ENCODE measurements around the gene ERI3. TPM values are rescaled to one million over a fixed set of nuclear protein-coding genes. Genes with fewer than 3 reads are reported as not detected.

Gene ERI3
- total RNA-seq, 1 experiment from 2014 or later = 83.4 TPM

DNA sequence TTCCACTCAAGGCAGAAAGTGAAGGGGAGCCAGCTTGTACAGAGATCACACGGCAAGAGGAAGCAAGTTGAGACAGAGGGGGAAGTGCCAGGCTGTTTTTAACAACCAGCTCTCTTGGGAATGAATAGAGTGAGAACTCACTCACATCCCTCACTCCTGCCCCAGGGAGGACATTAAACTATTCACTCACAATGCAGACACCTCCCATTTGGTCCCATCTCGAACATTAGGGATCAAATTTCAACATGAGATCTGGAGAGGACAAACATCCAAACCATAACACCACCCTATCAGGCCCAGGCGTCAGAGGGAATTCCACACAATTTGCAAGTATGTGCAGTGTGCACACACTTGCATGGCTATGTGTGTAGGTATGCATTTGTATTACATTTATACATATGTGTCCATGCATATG is 79.1 kb downstream of the ERI3 start:
- peaks cover 12% of the 10 kb centered on the region for H3K36me3 Mint-ChIP-seq (ENCODE audit: insufficient read depth, unreplicated experiment)
- peak; percentile 4 for DNase-seq (ENCODE audit: unreplicated experiment)
- H3K4me1 Mint-ChIP-seq (ENCODE audit: insufficient read depth, unreplicated experiment) = peaks cover 5% of the 10 kb centered on the region
- H3K9me3 Mint-ChIP-seq (ENCODE audit: unreplicated experiment) = no peaks in the 10 kb centered on the region
- no peak overlapping the region for H3K4me3 Mint-ChIP-seq (ENCODE audit: unreplicated experiment)
- TF ChIP-seq, protein P1, sequence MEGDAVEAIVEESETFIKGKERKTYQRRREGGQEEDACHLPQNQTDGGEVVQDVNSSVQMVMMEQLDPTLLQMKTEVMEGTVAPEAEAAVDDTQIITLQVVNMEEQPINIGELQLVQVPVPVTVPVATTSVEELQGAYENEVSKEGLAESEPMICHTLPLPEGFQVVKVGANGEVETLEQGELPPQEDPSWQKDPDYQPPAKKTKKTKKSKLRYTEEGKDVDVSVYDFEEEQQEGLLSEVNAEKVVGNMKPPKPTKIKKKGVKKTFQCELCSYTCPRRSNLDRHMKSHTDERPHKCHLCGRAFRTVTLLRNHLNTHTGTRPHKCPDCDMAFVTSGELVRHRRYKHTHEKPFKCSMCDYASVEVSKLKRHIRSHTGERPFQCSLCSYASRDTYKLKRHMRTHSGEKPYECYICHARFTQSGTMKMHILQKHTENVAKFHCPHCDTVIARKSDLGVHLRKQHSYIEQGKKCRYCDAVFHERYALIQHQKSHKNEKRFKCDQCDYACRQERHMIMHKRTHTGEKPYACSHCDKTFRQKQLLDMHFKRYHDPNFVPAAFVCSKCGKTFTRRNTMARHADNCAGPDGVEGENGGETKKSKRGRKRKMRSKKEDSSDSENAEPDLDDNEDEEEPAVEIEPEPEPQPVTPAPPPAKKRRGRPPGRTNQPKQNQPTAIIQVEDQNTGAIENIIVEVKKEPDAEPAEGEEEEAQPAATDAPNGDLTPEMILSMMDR (IDR thresholded peaks at IDR 0.05; ENCODE audit: unreplicated experiment) = no peak
- intact Hi-C loops (cut with micrococcal nuclease) = no loop called here
- no peaks in the 10 kb centered on the region for H3K27me3 Mint-ChIP-seq (ENCODE audit: insufficient read depth, unreplicated experiment)
- H3K27ac Mint-ChIP-seq (ENCODE audit: low read depth, unreplicated experiment) = no peak overlapping the region
- POLR2A ChIA-PET = interaction anchor here (0.6 to 1.2 kb wide), 2 partner anchors 18 to 28 kb away, joined by 3 to 4 read pairs; no protein-coding TSS in a partner anchor
- BruUV-seq (replicated peaks) = no TSS peak
- CTCF ChIA-PET = interaction anchor here (0.5 to 1.6 kb wide), 4 partner anchors 13 to 687 kb away, joined by 3 to 5 read pairs (median 3); no protein-coding TSS in a partner anchor

DNA sequence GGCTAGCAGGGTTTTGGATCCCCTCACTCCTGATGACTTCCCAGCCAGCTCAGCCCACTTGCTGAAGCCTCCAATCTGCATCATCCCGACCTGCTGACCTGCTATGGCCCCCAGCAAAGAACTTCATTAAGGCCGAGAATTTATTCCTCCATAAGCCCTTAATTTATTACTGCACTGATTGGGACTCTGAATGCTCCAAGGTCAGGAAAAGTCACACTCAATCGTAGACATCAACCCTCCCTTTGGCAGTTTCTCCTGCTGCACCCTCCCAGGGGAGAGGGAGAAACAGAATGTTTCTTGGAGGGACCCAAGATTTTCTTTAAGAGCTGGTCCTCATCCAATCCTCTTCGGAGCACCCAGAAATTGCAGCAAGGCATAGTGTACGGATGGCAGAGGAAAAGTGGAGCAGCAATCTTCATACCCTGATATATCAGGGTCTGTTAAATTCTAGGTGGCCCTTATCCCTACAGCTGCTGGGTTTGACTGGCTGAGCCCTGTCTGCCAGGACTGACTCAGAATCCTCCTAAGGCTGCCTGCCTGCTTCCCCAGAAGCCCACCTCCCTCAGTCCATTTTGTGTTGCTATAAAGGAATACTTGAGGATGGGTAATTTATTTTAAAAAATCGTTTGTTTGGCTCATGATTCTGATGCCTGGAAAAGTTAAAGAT is 79.6 kb downstream of the ERI3 start:
- Mint-ChIP-seq H3K36me3 (ENCODE audit: insufficient read depth, unreplicated experiment) (peaks cover 13% of the 10 kb centered on the region), H3K27me3 (ENCODE audit: insufficient read depth, unreplicated experiment) (no peaks in the 10 kb centered on the region), H3K4me1 (ENCODE audit: insufficient read depth, unreplicated experiment) (peaks cover 7% of the 10 kb centered on the region), H3K9me3 (ENCODE audit: unreplicated experiment) (no peaks in the 10 kb centered on the region), H3K4me3 (ENCODE audit: unreplicated experiment) (no peak overlapping the region), H3K27ac (ENCODE audit: low read depth, unreplicated experiment) (no peak overlapping the region)
- POLR2A ChIA-PET = no interaction called here
- CTCF ChIA-PET = interaction anchor here (0.6 to 1.6 kb wide), 4 partner anchors 14 to 687 kb away, joined by 3 to 5 read pairs (median 4); no protein-coding TSS in a partner anchor
- TF ChIP-seq, protein P1 (IDR thresholded peaks at IDR 0.05; ENCODE audit: unreplicated experiment) = no peak
- no peak for DNase-seq (ENCODE audit: unreplicated experiment)
- no TSS peak for BruUV-seq (replicated peaks)
- intact Hi-C loops (cut with micrococcal nuclease) = no loop called here

DNA sequence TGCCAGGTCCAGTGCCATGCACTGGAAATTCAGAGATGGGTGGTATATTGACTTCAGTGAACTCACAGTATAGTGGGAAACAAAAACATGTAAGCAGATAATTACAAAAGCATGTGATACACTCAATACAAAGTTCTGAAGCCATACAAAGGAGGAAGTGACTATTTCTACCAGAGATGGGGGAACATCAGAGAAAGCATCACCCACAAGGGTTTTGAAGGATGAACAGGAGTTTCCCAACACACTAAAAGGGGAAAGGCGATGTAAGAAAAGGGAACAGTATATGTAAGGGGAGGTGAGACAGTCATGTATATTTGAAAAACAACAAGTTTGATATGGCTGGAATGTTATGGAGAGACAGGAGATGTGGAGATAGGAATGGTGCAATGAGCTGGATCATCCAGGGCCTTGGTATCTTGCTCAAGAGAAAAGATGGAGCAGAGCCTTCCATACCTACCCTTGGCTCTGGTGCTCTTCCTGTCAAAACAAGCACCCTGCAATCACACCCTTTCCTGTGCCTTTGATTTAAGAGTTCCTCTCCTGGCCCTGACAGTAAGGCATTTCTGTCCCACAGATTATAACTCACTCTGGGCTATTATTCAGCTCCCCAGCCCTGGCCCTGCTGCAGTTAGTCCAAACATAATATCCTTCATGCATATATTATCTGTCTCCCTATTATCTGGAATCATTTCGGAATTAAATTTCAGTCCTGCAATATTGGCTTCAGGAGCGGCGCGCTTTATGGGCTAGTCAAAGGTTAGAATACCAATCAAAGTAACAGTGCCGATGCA is 81.3 kb downstream of the ERI3 start:
- Mint-ChIP-seq H3K4me1 (ENCODE audit: insufficient read depth, unreplicated experiment) (peaks cover 7% of the 10 kb centered on the region), H3K36me3 (ENCODE audit: insufficient read depth, unreplicated experiment) (peaks cover 10% of the 10 kb centered on the region), H3K27ac (ENCODE audit: low read depth, unreplicated experiment) (no peak overlapping the region), H3K9me3 (ENCODE audit: unreplicated experiment) (no peaks in the 10 kb centered on the region), H3K27me3 (ENCODE audit: insufficient read depth, unreplicated experiment) (no peaks in the 10 kb centered on the region), H3K4me3 (ENCODE audit: unreplicated experiment) (no peak overlapping the region)
- no TSS peak for BruUV-seq (replicated peaks)
- TF ChIP-seq, protein P1 (IDR thresholded peaks at IDR 0.05; ENCODE audit: unreplicated experiment) = no peak
- intact Hi-C loops (cut with micrococcal nuclease) = no loop called here
- CTCF ChIA-PET = interaction anchor here (0.9 to 1.1 kb wide), 2 partner anchors 37 to 87 kb away, joined by 3 to 4 read pairs; no protein-coding TSS in a partner anchor
- POLR2A ChIA-PET = interaction anchor here (0.6 kb wide), 1 partner anchor 8 kb away, joined by 3 read pairs; no protein-coding TSS in a partner anchor
- no peak for DNase-seq (ENCODE audit: unreplicated experiment)

DNA sequence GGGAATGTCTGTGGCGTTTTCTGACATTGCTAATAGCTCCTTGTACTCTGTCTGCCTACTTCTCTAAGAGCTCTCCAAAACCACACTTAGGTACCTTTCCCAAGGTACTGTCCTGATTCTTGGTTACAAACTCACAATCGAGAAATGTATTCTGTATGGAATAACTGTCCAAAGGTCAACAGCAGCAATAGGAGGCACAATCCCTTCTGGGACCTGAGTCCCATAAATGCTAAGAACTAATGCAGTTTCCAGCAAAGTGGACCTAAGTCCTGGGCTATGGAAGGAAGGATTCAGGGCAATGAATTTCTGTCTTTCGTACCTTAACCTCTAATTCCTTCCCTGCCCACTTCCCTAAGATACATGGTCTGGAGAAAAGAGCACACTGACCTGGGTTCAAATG is 82.1 kb downstream of the ERI3 start:
- ChIA-PET CTCF (interaction anchor here (0.9 to 1.7 kb wide), 2 partner anchors 55 to 88 kb away, joined by 3 to 6 read pairs; no protein-coding TSS in a partner anchor), POLR2A (no interaction called here)
- peaks cover 16% of the 10 kb centered on the region for H3K36me3 Mint-ChIP-seq (ENCODE audit: insufficient read depth, unreplicated experiment)
- no peaks in the 10 kb centered on the region for H3K27me3 Mint-ChIP-seq (ENCODE audit: insufficient read depth, unreplicated experiment)
- no peaks in the 10 kb centered on the region for H3K9me3 Mint-ChIP-seq (ENCODE audit: unreplicated experiment)
- intact Hi-C loops (cut with micrococcal nuclease) = no loop called here
- peaks cover 7% of the 10 kb centered on the region for H3K4me1 Mint-ChIP-seq (ENCODE audit: insufficient read depth, unreplicated experiment)
- TF ChIP-seq, protein P1 (IDR thresholded peaks at IDR 0.05; ENCODE audit: unreplicated experiment) = no peak
- H3K4me3 Mint-ChIP-seq (ENCODE audit: unreplicated experiment) = no peak overlapping the region
- no peak for DNase-seq (ENCODE audit: unreplicated experiment)
- H3K27ac Mint-ChIP-seq (ENCODE audit: low read depth, unreplicated experiment) = no peak overlapping the region
- BruUV-seq (replicated peaks) = no TSS peak
